ENCODE measurements around the gene ARID1B.

- TF ChIP-seq POLR2A (IDR thresholded peaks at IDR 0.05; ENCODE audit: borderline replicate concordance, extremely low read depth, insufficient read depth, insufficient read length), result no peak
- TF ChIP-seq, protein P1, sequence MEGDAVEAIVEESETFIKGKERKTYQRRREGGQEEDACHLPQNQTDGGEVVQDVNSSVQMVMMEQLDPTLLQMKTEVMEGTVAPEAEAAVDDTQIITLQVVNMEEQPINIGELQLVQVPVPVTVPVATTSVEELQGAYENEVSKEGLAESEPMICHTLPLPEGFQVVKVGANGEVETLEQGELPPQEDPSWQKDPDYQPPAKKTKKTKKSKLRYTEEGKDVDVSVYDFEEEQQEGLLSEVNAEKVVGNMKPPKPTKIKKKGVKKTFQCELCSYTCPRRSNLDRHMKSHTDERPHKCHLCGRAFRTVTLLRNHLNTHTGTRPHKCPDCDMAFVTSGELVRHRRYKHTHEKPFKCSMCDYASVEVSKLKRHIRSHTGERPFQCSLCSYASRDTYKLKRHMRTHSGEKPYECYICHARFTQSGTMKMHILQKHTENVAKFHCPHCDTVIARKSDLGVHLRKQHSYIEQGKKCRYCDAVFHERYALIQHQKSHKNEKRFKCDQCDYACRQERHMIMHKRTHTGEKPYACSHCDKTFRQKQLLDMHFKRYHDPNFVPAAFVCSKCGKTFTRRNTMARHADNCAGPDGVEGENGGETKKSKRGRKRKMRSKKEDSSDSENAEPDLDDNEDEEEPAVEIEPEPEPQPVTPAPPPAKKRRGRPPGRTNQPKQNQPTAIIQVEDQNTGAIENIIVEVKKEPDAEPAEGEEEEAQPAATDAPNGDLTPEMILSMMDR (IDR thresholded peaks at IDR 0.05 in 2 of 3, conservative IDR thresholded peaks at IDR 0.05 in 1 of 3; ENCODE audit: borderline replicate concordance in 1 of 3, insufficient read depth in 1 of 3, low read depth in 2 of 3, low read length in 2 of 3), result no peak
- TF ChIP-seq POLR2AphosphoS5 (IDR thresholded peaks at IDR 0.05; ENCODE audit: low read depth, low read length), result no peak
- TF ChIP-seq, protein P2, sequence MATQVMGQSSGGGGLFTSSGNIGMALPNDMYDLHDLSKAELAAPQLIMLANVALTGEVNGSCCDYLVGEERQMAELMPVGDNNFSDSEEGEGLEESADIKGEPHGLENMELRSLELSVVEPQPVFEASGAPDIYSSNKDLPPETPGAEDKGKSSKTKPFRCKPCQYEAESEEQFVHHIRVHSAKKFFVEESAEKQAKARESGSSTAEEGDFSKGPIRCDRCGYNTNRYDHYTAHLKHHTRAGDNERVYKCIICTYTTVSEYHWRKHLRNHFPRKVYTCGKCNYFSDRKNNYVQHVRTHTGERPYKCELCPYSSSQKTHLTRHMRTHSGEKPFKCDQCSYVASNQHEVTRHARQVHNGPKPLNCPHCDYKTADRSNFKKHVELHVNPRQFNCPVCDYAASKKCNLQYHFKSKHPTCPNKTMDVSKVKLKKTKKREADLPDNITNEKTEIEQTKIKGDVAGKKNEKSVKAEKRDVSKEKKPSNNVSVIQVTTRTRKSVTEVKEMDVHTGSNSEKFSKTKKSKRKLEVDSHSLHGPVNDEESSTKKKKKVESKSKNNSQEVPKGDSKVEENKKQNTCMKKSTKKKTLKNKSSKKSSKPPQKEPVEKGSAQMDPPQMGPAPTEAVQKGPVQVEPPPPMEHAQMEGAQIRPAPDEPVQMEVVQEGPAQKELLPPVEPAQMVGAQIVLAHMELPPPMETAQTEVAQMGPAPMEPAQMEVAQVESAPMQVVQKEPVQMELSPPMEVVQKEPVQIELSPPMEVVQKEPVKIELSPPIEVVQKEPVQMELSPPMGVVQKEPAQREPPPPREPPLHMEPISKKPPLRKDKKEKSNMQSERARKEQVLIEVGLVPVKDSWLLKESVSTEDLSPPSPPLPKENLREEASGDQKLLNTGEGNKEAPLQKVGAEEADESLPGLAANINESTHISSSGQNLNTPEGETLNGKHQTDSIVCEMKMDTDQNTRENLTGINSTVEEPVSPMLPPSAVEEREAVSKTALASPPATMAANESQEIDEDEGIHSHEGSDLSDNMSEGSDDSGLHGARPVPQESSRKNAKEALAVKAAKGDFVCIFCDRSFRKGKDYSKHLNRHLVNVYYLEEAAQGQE (IDR thresholded peaks at IDR 0.05; ENCODE audit: low read depth), result no peak
- no peak for TF ChIP-seq MAX (IDR thresholded peaks at IDR 0.05)
- no peak for TF ChIP-seq RAD21 (IDR thresholded peaks at IDR 0.05; ENCODE audit: low read depth)
- TF ChIP-seq ZNF274 (IDR thresholded peaks at IDR 0.05; ENCODE audit: low read depth, low read length), result no peak
These were observed 208.1 kb downstream of the ARID1B start for GRCh38 chr6:156985309-156985708.
